SK-N-MC (cell line): ENCODE data around the gene EEF2K.

Source experiments
- EZH2 ChIP-seq: fragments of 200-600 bp; sonication (generic); IDR thresholded peaks from one replicate; pipeline ENCODE4 v1.6.1; 2017; ENCODE audit warnings: antibody characterized with exemption
- POLR2AphosphoS5 ChIP-seq: IDR thresholded peaks from 2 replicates; pipeline ENCODE4 v1.6.1; 2012; ENCODE audit warnings: mild to moderate bottlenecking, low read depth, low read length, borderline replicate concordance

DNA sequence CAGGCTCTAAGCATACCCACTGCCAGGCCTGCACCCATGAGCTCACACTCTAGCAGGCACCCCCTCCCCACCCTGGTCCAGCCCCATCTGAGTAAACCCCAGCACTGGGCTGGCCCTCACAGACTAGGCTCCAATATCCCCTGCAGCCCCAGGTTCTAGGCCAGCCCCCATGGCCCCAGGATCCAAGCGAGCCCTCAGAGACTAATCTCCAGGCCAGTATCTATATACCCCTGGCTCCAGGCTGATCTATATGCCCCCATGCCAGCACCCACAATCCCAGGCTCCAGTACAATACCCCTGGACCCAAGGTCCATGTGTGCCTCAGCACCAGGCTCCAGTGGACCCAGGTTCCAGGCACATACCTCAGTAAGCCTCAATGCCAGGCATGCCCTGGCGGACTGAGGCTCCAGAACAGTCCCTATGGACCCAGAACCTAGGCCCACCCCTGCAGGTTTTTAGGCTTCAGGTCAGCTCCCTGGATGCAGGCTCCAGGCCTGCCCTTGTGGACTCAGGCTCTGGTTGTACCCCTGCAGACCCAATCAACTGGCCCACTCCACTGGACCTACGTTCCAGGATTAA lies 129.7 kb downstream of the EEF2K start:
- TF ChIP-seq POLR2AphosphoS5 (no peak), EZH2 (no peak)
